ENCODE data around the gene OR4C5.
"Not testable (repeated sequence)": the region's sequence is repeated elsewhere in the genome, so short reads cannot be mapped to it uniquely, and the experiment has no call there.

OR4C5 gene

DNA sequence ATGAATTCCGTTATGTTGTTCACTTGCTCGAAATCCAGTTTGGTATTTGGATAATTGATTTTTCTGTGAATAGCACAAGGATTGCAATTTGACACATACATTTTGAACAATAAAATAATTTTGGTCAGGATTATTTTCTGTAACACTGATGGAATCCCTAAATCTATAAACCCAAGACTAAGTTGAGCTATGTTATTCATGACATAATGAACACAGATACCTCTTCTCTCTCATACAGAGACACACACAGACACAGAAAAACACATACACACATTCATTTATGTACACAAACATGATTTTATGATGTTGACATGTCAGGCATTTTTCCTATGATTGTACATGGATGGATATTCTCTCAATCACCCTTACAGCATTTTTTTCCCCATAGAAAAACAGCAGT is at the start of gene OR4C5:
Gene OR4C5 (minus strand): TSS at position 101 of the 400 bp plus-strand sequence. CDS start 0 bp downstream, at position 101.
- DNase-seq (ENCODE audit: low read depth), result no peak

DNA sequence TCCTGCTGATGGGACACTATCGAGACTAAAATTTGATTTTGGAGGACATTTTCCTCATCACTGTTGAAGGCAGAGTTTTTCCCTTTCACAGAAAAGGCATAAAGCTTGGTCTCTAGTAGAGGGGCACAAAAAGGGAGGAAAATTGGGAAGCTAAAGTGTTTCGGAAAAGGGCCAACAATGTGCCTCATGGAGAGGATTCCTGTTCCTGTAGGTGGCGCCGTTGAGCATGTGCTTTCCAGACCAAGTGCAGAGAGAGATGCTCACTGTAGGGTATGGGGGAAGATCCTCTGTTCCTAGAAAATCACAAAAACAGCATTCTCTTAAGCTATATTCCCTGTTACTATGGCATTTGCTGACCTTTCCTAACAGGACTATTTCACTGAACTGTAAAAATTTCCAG is 18.4 kb upstream of the OR4C5 start:
- DNase-seq (ENCODE audit: low read depth), result no peak

GRCh38 chr11:48384151-48384550 is 17.9 kb upstream of the OR4C5 start:
- not testable (repeated sequence) for DNase-seq (ENCODE audit: low read depth)

DNA sequence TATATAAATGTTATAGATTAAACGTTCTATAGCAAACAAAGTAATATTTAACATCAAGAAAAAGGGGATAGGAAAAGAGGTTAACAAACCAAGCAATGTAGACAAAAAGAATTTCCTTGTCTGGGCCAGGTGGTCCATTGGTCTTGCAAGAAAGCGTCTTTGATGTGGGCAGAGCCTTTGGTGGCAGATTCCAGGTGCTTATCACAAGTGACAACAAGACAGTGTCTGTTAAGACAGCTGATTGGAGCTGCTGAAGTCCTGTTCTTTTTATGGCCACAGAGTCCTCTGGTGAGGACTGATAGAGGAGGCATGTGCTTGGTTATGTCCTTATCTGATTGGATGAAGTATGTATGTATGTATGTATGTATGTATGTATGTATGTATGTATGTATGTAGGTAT is 5.0 kb downstream of the OR4C5 start:
- not testable (repeated sequence) for DNase-seq (ENCODE audit: low read depth)

DNA sequence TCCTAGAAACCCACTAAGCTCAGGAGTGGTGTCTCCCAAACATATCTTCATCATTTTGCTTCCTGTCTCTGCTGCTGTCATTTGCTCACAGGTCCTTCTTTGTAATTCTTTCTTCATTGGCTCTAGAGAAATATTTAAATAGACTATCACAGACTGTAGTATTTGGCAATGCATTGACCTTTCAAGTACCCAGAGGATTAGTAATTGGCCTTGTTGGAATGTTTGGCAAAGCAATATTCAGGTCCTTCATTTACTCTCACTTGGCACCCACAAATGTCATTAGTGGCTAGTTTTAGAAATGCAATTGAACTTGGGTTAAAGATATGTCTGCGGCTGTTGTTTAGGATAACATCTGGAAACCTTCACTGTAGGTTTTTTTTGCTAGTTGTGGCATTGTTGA is 11.6 kb downstream of the OR4C5 start:
- DNase-seq (ENCODE audit: low read depth), result no peak

DNA sequence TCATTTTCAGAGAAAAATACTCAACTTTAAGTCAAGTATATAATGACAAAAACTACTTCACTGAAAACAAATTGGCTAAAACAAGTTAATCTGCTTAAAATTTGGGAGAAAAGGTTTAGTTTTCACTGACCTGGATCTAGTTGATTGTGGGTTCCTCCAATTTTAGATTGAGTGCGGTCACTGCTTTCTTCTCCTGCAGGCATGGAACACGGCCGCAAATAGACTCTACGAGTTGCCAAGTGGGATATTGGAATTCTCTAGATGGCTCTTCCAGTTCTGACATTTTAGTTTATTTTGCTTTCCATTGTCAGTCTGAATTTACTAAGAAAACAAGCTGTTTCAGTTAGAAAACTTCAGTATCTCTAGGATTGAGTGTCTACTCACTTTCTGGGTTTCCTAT is 12.3 kb downstream of the OR4C5 start:
- DNase-seq (ENCODE audit: low read depth), result no peak

- DNase-seq (ENCODE audit: low read depth), result not testable (repeated sequence)
These were observed 20.0 kb downstream of the OR4C5 start for GRCh38 chr11:48346286-48346685.

DNA sequence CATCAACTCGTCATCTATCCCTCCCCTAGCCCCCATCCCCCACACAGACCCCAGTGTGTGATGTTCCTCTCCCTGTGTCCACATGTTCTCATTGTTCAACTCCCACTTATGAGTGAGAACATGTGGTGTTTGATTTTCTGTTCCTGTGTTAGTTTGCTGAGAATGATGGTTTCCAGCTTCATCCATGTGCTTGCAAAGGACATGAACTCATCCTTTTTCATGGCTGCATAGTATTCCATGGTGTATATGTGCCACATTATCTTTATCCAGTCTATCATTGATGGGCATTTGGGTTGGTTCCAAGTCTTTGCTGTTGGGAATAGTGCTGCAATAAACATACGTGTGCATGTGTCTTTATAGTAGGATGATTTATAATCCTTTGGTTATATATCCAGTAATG is 23.8 kb downstream of the OR4C5 start:
- DNase-seq (ENCODE audit: low read depth), result not testable (repeated sequence)

DNA sequence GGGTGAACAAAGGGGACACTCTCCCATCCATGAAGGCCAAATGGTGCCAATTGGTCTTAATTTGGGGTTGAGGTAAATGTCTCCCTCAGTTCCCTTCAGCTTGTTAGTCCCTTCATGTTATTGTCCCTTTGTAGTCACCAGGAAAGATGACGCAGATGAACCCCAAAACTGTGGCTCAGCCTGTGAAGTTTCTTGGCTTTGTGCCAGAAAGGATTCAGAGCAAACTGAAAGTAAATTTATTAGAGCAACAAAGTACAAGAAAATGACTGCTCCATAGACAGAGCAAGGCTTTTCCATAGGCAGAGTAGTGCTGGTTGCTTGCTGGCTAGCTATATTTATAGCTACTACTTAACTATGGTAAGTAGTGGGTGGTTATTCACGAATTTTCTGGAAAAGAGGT is 24.8 kb downstream of the OR4C5 start:
- DNase-seq (ENCODE audit: low read depth), result no peak

DNA sequence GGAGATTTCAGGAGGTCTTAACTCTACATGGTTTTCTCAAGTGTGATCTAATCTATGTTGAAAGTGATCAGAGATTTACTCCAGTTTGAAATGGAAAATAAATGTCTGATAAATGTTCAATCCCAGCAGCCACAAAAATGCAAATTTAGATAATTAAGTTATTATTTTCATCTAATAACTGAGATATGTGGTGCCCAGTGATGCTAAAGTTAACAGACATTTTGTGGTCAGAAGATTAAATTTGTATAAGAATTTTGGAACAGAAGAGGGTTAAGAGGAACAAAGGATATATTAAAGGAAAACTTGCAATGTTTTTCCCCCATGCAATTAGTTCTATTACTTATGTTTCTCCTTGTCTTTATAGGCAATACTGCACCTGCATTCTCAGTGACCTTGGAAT is 41.6 kb downstream of the OR4C5 start, which contains the start of gene OR4C3:
Gene OR4C3 (plus strand): TSS at position 301 of the 400 bp plus-strand sequence. CDS start 102 bp downstream, outside the sequence.
- not testable (repeated sequence) for DNase-seq (ENCODE audit: low read depth)

DNA sequence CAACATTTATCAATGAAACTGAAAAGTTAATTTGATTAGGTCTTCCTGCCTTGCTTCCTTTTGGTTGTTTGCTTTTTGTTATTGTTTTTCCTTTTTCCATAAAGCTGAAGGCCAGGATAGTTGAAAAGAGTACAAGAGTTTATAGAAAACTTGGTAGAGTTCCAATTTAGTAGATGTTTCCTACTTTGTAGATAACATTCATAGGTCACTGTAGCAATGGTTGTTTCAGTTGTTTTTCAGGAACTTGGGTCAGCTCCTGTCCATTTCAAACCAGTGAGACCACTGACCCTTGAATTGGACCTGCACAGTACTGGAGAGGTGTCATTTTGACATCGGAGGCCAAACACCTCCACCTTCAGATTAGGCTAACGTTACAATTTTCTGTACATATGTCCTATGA is 46.5 kb downstream of the OR4C5 start:
- DNase-seq (ENCODE audit: low read depth), result not testable (repeated sequence)
